Epithelial cell of proximal tubule (primary cell): ENCODE results near the gene BFAR. TPM values are rescaled to one million over a fixed set of nuclear protein-coding genes. Genes with fewer than 3 reads are reported as not detected.
"Not testable (repeated sequence)": the region's sequence is repeated elsewhere in the genome, so short reads cannot be mapped to it uniquely, and the experiment has no call there.

ENCODE experiments used
- DNase-seq: peaks from one replicate; pipeline ENCODE4 v3.0.0-alpha.2; 2011; ENCODE audit warnings: low read depth
- H3K4me3 ChIP-seq: 2 replicates; pipeline ENCODE4 v1.5.1; 2011; ENCODE audit warnings: low read depth, mild to moderate bottlenecking, low read length
- total RNA-seq: library from RNA; depleted of rRNA; stranded (reverse); fragments of >200 nt; gene quantifications from 2 replicates; pipeline ENCODE4 v1.2.3, GENCODE V29; 2015
- TF ChIP-seq, protein P1 (sequence below): conservative IDR thresholded peaks from 2 replicates; pipeline ENCODE4 v1.5.1; 2012; ENCODE audit warnings: low read depth, mild to moderate bottlenecking, low read length

BFAR gene
- total RNA-seq, 1 donor from 2014 or later = 84.3 TPM

DNA sequence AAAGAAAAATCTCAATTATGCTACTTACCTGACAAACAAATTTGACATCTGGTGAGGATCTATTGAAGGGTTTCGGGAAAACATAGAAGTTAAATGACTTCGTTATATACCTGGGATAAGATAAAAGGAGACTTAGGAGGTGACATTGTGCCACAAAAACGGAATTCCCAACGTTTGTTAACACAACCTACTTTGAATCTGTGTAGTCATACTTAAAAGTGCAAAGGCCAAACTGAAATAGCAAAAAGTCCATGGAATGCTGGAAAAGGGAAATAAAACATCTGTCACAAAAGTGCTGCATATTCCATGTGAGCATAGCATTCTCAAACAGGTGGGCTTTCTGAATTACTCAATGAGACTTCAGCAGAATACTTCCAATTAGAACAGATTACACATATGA is 5.7 kb upstream of the BFAR start:
- TF ChIP-seq, protein P1, sequence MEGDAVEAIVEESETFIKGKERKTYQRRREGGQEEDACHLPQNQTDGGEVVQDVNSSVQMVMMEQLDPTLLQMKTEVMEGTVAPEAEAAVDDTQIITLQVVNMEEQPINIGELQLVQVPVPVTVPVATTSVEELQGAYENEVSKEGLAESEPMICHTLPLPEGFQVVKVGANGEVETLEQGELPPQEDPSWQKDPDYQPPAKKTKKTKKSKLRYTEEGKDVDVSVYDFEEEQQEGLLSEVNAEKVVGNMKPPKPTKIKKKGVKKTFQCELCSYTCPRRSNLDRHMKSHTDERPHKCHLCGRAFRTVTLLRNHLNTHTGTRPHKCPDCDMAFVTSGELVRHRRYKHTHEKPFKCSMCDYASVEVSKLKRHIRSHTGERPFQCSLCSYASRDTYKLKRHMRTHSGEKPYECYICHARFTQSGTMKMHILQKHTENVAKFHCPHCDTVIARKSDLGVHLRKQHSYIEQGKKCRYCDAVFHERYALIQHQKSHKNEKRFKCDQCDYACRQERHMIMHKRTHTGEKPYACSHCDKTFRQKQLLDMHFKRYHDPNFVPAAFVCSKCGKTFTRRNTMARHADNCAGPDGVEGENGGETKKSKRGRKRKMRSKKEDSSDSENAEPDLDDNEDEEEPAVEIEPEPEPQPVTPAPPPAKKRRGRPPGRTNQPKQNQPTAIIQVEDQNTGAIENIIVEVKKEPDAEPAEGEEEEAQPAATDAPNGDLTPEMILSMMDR = no peak
- H3K4me3 ChIP-seq = no peak overlapping the region
- no peak for DNase-seq

DNA sequence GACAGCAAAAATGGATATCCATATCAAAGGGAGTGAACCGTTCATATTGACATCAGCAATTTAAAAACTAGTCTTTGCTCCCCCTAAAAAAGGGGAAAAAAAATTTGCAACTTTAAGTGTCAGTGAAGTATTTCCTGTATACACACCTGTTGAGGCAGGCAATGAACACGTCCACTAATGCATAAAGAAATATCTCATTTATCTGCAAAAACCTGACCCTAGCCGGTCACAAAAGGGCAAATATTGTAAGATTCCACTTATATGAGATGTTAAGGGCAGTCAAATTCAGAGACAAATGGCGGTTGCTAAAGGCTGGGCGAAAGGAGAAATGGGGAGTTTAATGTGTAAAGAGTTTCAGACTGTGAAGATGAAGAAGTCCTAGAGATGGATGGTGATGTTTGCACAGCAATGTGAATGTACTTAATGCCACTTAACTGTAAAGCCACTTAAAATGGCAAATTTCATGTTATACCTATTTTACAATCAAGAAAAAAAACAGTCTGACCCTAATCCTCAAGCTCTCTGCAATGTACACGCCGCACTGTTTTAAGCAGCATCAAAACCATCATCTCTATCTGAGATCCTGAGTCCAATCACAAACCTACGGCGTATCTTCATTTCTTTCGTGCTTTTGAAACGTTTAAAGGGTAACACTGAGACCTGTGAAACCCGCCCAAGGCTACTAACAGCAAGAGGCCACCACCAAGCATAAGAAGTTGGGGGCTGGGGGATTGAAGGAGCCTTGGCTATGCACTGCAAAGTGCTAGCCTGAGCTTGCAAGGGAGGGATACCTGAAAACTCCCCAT is 3.7 kb upstream of the BFAR start:
- TF ChIP-seq, protein P1 = no peak
- peak overlapping the region; percentile 97 for H3K4me3 ChIP-seq
- no peak for DNase-seq

- TF ChIP-seq, protein P1 = no peak
- peak overlapping the region; percentile 97 for H3K4me3 ChIP-seq
- DNase-seq = no peak
These were observed 3.2 kb upstream of the BFAR start for GRCh38 chr16:14629612-14629918.

- peak; percentile 77 for DNase-seq
- TF ChIP-seq, protein P1 = no peak
- peak within 1 kb of the TSS; percentile 97 for H3K4me3 ChIP-seq
These were observed 2.7 kb upstream of the BFAR start, which contains the start of gene PARN for GRCh38 chr16:14629919-14630619. TSS of gene PARN (minus strand) at chr16:14630260. CDS start at chr16:14630125, 135 bp downstream.

DNA sequence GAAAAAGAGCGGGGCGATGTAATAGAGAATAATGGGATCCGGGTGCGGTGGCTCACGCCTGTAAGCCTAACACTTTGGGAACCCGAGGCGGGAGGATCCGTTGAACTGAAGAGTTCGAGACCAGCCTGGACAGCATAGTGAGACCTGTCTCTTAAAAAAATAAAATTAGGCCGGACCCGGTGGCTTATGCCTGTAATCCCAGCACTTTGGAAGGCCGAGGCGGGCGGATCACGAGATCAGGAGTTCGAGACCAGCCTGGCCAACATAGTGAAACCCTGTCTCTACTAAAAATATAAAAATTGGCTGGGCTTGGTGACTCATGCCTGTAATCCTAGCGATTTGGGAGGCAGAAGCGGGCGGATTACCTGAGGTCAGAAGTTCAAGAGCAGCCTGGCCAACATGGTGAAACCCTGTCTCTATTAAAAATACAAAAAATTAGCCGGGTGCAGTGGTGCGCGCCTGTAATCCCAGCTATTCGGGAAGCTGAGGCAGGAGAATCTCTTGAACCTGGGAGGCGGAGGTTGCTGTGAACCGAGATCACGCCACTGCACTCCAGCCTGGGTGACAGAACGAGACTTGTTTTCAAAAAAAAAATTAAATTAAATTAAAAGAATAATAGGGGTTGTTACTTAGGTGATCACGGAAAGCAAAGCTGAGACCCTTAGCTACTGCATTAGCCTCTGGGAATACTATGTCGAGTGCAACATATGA is 2.0 kb upstream of the BFAR start:
- peak overlapping the region; percentile 97 for H3K4me3 ChIP-seq
- DNase-seq = not testable (repeated sequence)

GRCh38 chr16:14634389-14634725 is 1.6 kb downstream of the BFAR start:
- TF ChIP-seq, protein P1 = no peak
- DNase-seq = no peak
- peak overlapping the region; percentile 99 for H3K4me3 ChIP-seq

DNA sequence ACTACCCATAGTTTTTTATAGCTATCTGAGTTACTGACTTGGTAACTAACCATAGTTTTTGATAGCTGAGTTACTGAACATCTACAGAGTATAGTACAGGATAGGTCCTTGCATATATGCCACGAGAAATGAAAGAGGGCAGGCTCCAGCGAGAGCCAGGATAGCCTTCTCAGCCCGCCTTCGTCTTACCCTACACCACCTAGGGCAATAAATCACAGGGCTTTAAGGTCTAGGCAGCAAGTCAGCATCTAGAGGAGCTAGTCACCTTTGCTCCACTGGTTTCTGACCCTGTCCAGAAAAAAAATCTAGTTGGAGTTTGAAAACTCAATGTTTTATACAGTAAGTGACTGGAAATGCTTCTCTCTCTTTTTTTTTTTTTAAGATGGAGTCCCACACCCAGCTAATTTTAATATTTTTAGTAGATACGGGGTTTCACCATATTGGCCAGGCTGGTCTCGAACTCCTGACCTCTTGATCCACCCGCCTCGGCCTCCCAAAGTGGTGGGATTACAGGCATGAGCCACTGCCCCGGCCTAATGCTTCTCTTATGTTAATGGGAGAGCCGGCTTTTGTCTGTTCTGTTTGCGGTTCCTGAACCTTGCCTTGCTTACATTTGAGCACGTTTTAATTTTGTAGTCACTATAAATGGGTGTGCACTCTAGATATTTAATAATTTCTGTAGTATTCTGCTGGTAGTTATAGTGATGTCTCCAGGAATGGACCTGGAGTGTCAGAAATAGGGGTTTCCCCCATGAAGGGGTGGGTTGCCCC is 2.8 kb downstream of the BFAR start:
- TF ChIP-seq, protein P1 = no peak
- DNase-seq = no peak
- H3K4me3 ChIP-seq = no peak overlapping the region

- DNase-seq = not testable (repeated sequence)
These were observed 3.6 kb downstream of the BFAR start for GRCh38 chr16:14636179-14636950.

DNA sequence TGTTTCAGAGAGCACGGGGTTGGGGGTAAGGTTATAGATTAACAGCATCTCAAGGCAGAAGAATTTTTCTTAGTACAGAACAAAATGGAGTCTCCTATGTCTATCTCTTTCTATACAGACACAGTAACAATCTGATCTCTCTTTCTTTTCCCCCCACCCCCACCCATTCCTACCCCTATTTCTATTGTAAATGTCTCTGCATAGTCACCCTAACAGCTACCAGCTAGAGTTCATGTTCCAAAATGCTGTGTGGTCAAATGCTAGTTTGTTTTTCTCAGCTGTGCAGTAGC is 4.1 kb downstream of the BFAR start:
- not testable (repeated sequence) for H3K4me3 ChIP-seq, DNase-seq

More at GRCh38 chr16:14636179-14636950, 3.6 kb downstream of the BFAR start:
- H3K4me3 ChIP-seq = peak overlapping the region; percentile 5
